HCT116 (cell line): Measurements from ENCODE around the gene SNX9. TPM values are rescaled to one million over a fixed set of nuclear protein-coding genes. Genes with fewer than 3 reads are reported as not detected.

ENCODE experiments used
- ATAC-seq: fragments of 200-7000 bp; cut with Tn5 transposase; 2 replicates; pipeline ENCODE4 v1.9.1; 2020; ENCODE audit warnings: mild to moderate bottlenecking, moderate library complexity
- BruUV-seq: library from RNA; stranded (reverse); fragments of 400-500 nt; replicated peaks from 2 replicates; lab custom pipeline; 2021; lab: Mats Ljungman, UMichigan
- CTCF ChIA-PET: fragments of 300-600 bp; sonication (Branson Sonifier 250); formaldehyde crosslinking; loops from one replicate; lab custom pipeline; 2021; ENCODE audit warnings: antibody characterized with exemption; lab: Charles Lee
- POLR2A ChIA-PET: fragments of 300-600, 350-600 bp; sonication (Branson Sonifier 250); formaldehyde crosslinking; loops from one replicate; lab custom pipeline; 2021; ENCODE audit warnings: antibody characterized with exemption; lab: Charles Lee
- RAD21 ChIA-PET, 2 experiments: fragments of 300-600 bp; sonication (Branson Sonifier 250); formaldehyde crosslinking; loops; one replicate each; lab custom pipeline; 2023; ENCODE audit warnings: low total read pairs in 2 of 2; ENCODE audit not compliant: uncharacterized antibody in 2 of 2, unreplicated experiment in 2 of 2, low non-redundant PET in 1 of 2; lab: Charles Lee
- DNase-seq: peaks from one replicate; pipeline ENCODE4 v3.0.0-alpha.2; 2010; ENCODE audit warnings: low read depth, low spot score
- H2AFZ ChIP-seq: fragments of 200-600 bp; shearing (Covaris generic), sonication (generic); 2 replicates; pipeline ENCODE4 v1.6.1; 2017; ENCODE audit warnings: low read depth, mixed run types, mixed read lengths, antibody characterized with exemption, low read length; ENCODE audit not compliant: poor library complexity, severe bottlenecking
- H3K27ac ChIP-seq: 2 replicates; pipeline ENCODE4 v1.5.1; 2012; ENCODE audit warnings: low read depth, low read length
- H3K27me3 ChIP-seq: fragments of 200-600 bp; sonication (generic); 2 replicates; pipeline ENCODE4 v1.6.1; 2016; ENCODE audit warnings: mixed run types, low read length, mixed read lengths; ENCODE audit not compliant: insufficient read depth
- H3K36me3 ChIP-seq, 2 experiments: fragments of 200-500 bp in 1 of 2; fragments of 200-600 bp in 1 of 2; sonication (Bioruptor generic) in 1 of 2; sonication (generic) in 1 of 2; 2 replicates each; pipeline versions ENCODE4 v1.5.1 to v1.6.1; 2014 to 2016; ENCODE audit warnings: low read length in 2 of 2, inconsistent platforms in 1 of 2, mixed read lengths in 1 of 2, mixed run types in 1 of 2; ENCODE audit not compliant: insufficient read depth in 2 of 2, control insufficient read depth in 1 of 2
- H3K4me1 ChIP-seq, 2 experiments: fragments of 200-600 bp in 1 of 2; sonication (generic) in 1 of 2; 2 replicates each; pipeline versions ENCODE4 v1.5.1 to v1.6.1; 2012 to 2017; ENCODE audit warnings: low read length in 2 of 2, inconsistent platforms in 1 of 2, mild to moderate bottlenecking in 1 of 2, mixed read lengths in 1 of 2, mixed run types in 1 of 2, moderate library complexity in 1 of 2; ENCODE audit not compliant: insufficient read depth in 2 of 2, control insufficient read depth in 1 of 2
- H3K4me2 ChIP-seq: fragments of 200-600 bp; sonication (generic); 2 replicates; pipeline ENCODE4 v1.6.1; 2017; ENCODE audit warnings: mixed run types, low read length, mixed read lengths
- H3K4me3 ChIP-seq, 2 experiments: fragments of 200-600 bp in 1 of 2; sonication (generic) in 1 of 2; replicated peaks in 1 of 2; 2 replicates each; pipeline ENCODE4 v1.5.1; 2011 to 2016; ENCODE audit warnings: low read length in 2 of 2, control low read depth in 1 of 2, low read depth in 1 of 2, mild to moderate bottlenecking in 1 of 2, mixed read lengths in 1 of 2, mixed run types in 1 of 2
- H3K79me2 ChIP-seq: fragments of 200-600 bp; sonication (generic); 2 replicates; pipeline ENCODE4 v1.6.1; 2017; ENCODE audit warnings: mild to moderate bottlenecking, mixed run types, low read length, moderate library complexity, mixed read lengths; ENCODE audit not compliant: insufficient read depth
- H3K9ac ChIP-seq: fragments of 200-600 bp; sonication (generic); 2 replicates; pipeline ENCODE4 v1.6.1; 2016; ENCODE audit warnings: low read length, mixed read lengths
- H3K9me2 ChIP-seq: fragments of 200-600 bp; sonication (generic), shearing (Covaris generic); 2 replicates; pipeline ENCODE4 v1.6.1; 2017; ENCODE audit warnings: mixed run types, mild to moderate bottlenecking, moderate library complexity; ENCODE audit not compliant: insufficient read depth
- H3K9me3 ChIP-seq, 2 experiments: fragments of 200-500 bp in 1 of 2; fragments of 200-600 bp in 1 of 2; sonication (Bioruptor generic) in 1 of 2; sonication (generic) in 1 of 2; 2 replicates each; pipeline ENCODE4 v1.6.1; 2014 to 2017; ENCODE audit warnings: low read length in 2 of 2, mixed read lengths in 2 of 2, inconsistent platforms in 1 of 2, low read depth in 1 of 2, mild to moderate bottlenecking in 1 of 2, mixed run types in 1 of 2, moderate library complexity in 1 of 2; ENCODE audit not compliant: control insufficient read depth in 1 of 2, insufficient read depth in 1 of 2
- H4K20me1 ChIP-seq: fragments of 200-600 bp; sonication (generic), shearing (Covaris generic); 2 replicates; pipeline ENCODE4 v1.6.1; 2017; ENCODE audit warnings: mixed run types, mild to moderate bottlenecking, moderate library complexity; ENCODE audit not compliant: insufficient read depth
- ATF3 ChIP-seq: IDR thresholded peaks from 2 replicates; pipeline ENCODE4 v1.6.1; 2012
- CBX3 ChIP-seq: IDR thresholded peaks from 2 replicates; pipeline ENCODE4 v1.6.1; 2012; ENCODE audit warnings: low read depth
- CTCF ChIP-seq, 3 experiments: fragments of 200-600 bp in 1 of 3; sonication (generic) in 1 of 3; IDR thresholded peaks in 2 of 3; conservative IDR thresholded peaks in 1 of 3; 2 replicates each; pipeline ENCODE4 v1.5.1; 2012 to 2017; ENCODE audit warnings: low read depth in 2 of 3, low read length in 2 of 3, antibody characterized with exemption in 1 of 3, borderline replicate concordance in 1 of 3, control low read depth in 1 of 3, mild to moderate bottlenecking in 1 of 3, mixed read lengths in 1 of 3, mixed run types in 1 of 3, moderate library complexity in 1 of 3; ENCODE audit not compliant: insufficient read depth in 1 of 3
- EZH2 ChIP-seq: fragments of 200-600 bp; sonication (generic); IDR thresholded peaks from 2 replicates; pipeline ENCODE4 v1.6.1; 2017; ENCODE audit warnings: antibody characterized with exemption, mixed run types
- JUND ChIP-seq: IDR thresholded peaks from 2 replicates; pipeline ENCODE4 v1.6.1; 2012
- POLR2A ChIP-seq: IDR thresholded peaks from 2 replicates; pipeline ENCODE4 v1.7.0; 2011; ENCODE audit warnings: borderline replicate concordance; ENCODE audit not compliant: insufficient read depth, insufficient read length; ENCODE audit errors: extremely low read depth
- SIN3A ChIP-seq: IDR thresholded peaks from 2 replicates; pipeline ENCODE4 v1.6.1; 2012; ENCODE audit warnings: low read depth
- SP1 ChIP-seq: IDR thresholded peaks from 2 replicates; pipeline ENCODE4 v1.6.1; 2012; ENCODE audit warnings: low read depth
- SRF ChIP-seq: IDR thresholded peaks from 2 replicates; pipeline ENCODE4 v1.6.1; 2012; ENCODE audit warnings: low read depth
- TCF7L2 ChIP-seq: IDR thresholded peaks from 2 replicates; pipeline ENCODE4 v1.7.0; 2011; ENCODE audit warnings: borderline replicate concordance, inconsistent platforms; ENCODE audit not compliant: insufficient read depth, insufficient read length; ENCODE audit errors: extremely low read depth
- YY1 ChIP-seq: IDR thresholded peaks from 2 replicates; pipeline ENCODE4 v1.6.1; 2011; ENCODE audit warnings: low read length, low read depth, moderate library complexity, mild to moderate bottlenecking; ENCODE audit not compliant: insufficient replicate concordance; ENCODE audit errors: extremely low read depth
- ZBTB33 ChIP-seq: IDR thresholded peaks from 2 replicates; pipeline ENCODE4 v1.6.1; 2011; ENCODE audit warnings: mild to moderate bottlenecking, low read length, moderate library complexity; ENCODE audit not compliant: insufficient replicate concordance; ENCODE audit errors: extremely low read depth
- ZFX ChIP-seq: fragments of 450-650 bp; IDR thresholded peaks from 2 replicates; pipeline ENCODE4 v1.6.1; 2017
- ZNF274 ChIP-seq: fragments of 200-500 bp; sonication (Bioruptor generic); IDR thresholded peaks from 2 replicates; pipeline ENCODE4 v1.6.1; 2014; ENCODE audit warnings: mild to moderate bottlenecking, low read depth, low read length, inconsistent platforms
- intact Hi-C: fragments of 100-400 bp; cut with micrococcal nuclease; formaldehyde crosslinking; loops from 2 replicates; pipeline ENCODE4 v1.10.0; 2022
- total RNA-seq: library from RNA; stranded (reverse); gene quantifications from one replicate; pipeline ENCODE4 v1.2.1, GENCODE V29; 2021; ENCODE audit not compliant: unreplicated experiment

Gene SNX9
- total RNA-seq, 1 experiment from 2014 or later = 42.5 TPM

- BruUV-seq = no TSS peak
- CTCF ChIA-PET = no interaction called here
- RAD21 ChIA-PET = no interaction called here
- POLR2A ChIA-PET = no interaction called here
- Histone ChIP-seq H3K4me2 (no peak overlapping the region), H3K27ac (no peak overlapping the region), H3K4me3 (no peak overlapping the region)
- TF ChIP-seq TCF7L2 = no peak
- TF ChIP-seq POLR2A = no peak
- no peak for TF ChIP-seq SIN3A
- TF ChIP-seq EZH2 = no peak
- TF ChIP-seq JUND = no peak
- no peak for TF ChIP-seq ZFX
- TF ChIP-seq SP1 = no peak
- TF ChIP-seq CTCF (IDR thresholded peaks at IDR 0.05 in 2 of 3, conservative IDR thresholded peaks at IDR 0.05 in 1 of 3; ENCODE audit: borderline replicate concordance in 1 of 3, insufficient read depth in 1 of 3, low read depth in 2 of 3, low read length in 2 of 3) = no peak
- no peak for TF ChIP-seq CBX3
- no peak for TF ChIP-seq ATF3
- no peak for TF ChIP-seq ZNF274
- TF ChIP-seq ZBTB33 = no peak
- TF ChIP-seq SRF = no peak
- no peak for TF ChIP-seq YY1
- TF ChIP-seq, all 23 proteins: peak for 0
- H2AFZ ChIP-seq = no peak overlapping the region
- no peaks in the 10 kb centered on the region for H3K9me2 ChIP-seq
- intact Hi-C loops = no loop called here
- H4K20me1 ChIP-seq = peaks cover 16% of the 10 kb centered on the region; the same call in 1 of the 2 replicates
- peaks cover 50 to 65% of the 10 kb centered on the region in 2 experiments for H3K4me1 ChIP-seq
- ATAC-seq = no peak
- no peaks in the 10 kb centered on the region for H3K36me3 ChIP-seq
- H3K27me3 ChIP-seq = no peaks in the 10 kb centered on the region
- peaks cover 96% of the 10 kb centered on the region for H3K79me2 ChIP-seq
- no peaks in the 10 kb centered on the region for H3K9me3 ChIP-seq
- no peak overlapping the region for H3K9ac ChIP-seq
- DNase-seq = no peak
Measured at GRCh38 chr6:157991067-157991432, 168.0 kb downstream of the SNX9 start.
